GM23248 (cell line): ENCODE measurements around the gene SHROOM2. TPM values are rescaled to one million over a fixed set of nuclear protein-coding genes. Genes with fewer than 3 reads are reported as not detected.

ENCODE experiments used
- DNase-seq: peaks from one replicate; pipeline ENCODE4 v3.0.0-alpha.2; 2015
- H2AFZ ChIP-seq: fragments of 200-600 bp; sonication (generic); 2 replicates; pipeline ENCODE4 v1.6.1; 2016; ENCODE audit warnings: antibody characterized with exemption
- H3F3A ChIP-seq: fragments of 200-600 bp; sonication (generic); 2 replicates; pipeline ENCODE4 v1.6.1; 2016; ENCODE audit warnings: mild to moderate bottlenecking, antibody characterized with exemption, mixed run types; ENCODE audit not compliant: insufficient read depth
- H3K27ac ChIP-seq: fragments of 200-600 bp; sonication (generic); 2 replicates; pipeline ENCODE4 v1.5.1; 2016; ENCODE audit warnings: mild to moderate bottlenecking
- H3K27me3 ChIP-seq: fragments of 200-600 bp; sonication (generic); replicated peaks from 2 replicates; pipeline ENCODE4 v1.6.1; 2016; ENCODE audit warnings: mild to moderate bottlenecking; ENCODE audit not compliant: insufficient read depth
- H3K36me3 ChIP-seq: fragments of 200-600 bp; sonication (generic); 2 replicates; pipeline ENCODE4 v1.6.1; 2016; ENCODE audit warnings: low read depth, mild to moderate bottlenecking
- H3K4me1 ChIP-seq: fragments of 200-600 bp; sonication (generic); 2 replicates; pipeline ENCODE4 v1.6.1; 2016; ENCODE audit warnings: mild to moderate bottlenecking; ENCODE audit not compliant: insufficient read depth
- H3K4me2 ChIP-seq: fragments of 200-600 bp; sonication (generic); one replicate; pipeline ENCODE4 v1.6.1; 2016; ENCODE audit warnings: mild to moderate bottlenecking; ENCODE audit not compliant: unreplicated experiment
- H3K4me3 ChIP-seq: fragments of 200-600 bp; sonication (generic); 2 replicates; pipeline ENCODE4 v1.5.1; 2016; ENCODE audit warnings: mild to moderate bottlenecking
- H3K79me2 ChIP-seq: fragments of 200-600 bp; sonication (generic); 2 replicates; pipeline ENCODE4 v1.6.1; 2016; ENCODE audit warnings: mild to moderate bottlenecking; ENCODE audit not compliant: insufficient read depth
- H3K9ac ChIP-seq: fragments of 200-600 bp; sonication (generic); 2 replicates; pipeline ENCODE4 v1.6.1; 2016; ENCODE audit warnings: mild to moderate bottlenecking
- H3K9me2 ChIP-seq: fragments of 200-600 bp; sonication (generic); 2 replicates; pipeline ENCODE4 v1.6.1; 2016; ENCODE audit warnings: mixed run types, mild to moderate bottlenecking, moderate library complexity; ENCODE audit not compliant: insufficient read depth
- H3K9me3 ChIP-seq: fragments of 200-600 bp; sonication (generic); one replicate; pipeline ENCODE4 v1.6.1; 2017; ENCODE audit warnings: low read depth
- H4K20me1 ChIP-seq: fragments of 200-600 bp; sonication (generic); 2 replicates; pipeline ENCODE4 v1.6.0; 2016; ENCODE audit not compliant: insufficient read depth
- EZH2 ChIP-seq: fragments of 200-600 bp; sonication (generic); IDR thresholded peaks from 2 replicates; pipeline ENCODE4 v1.6.1; 2018; ENCODE audit warnings: antibody characterized with exemption, mild to moderate bottlenecking; ENCODE audit not compliant: insufficient read depth, poor library complexity, severe bottlenecking
- EZH2phosphoT487 ChIP-seq: fragments of 200-600 bp; sonication (generic); IDR thresholded peaks from 2 replicates; pipeline ENCODE4 v1.6.1; 2018; ENCODE audit warnings: antibody characterized with exemption, moderate library complexity, mild to moderate bottlenecking, low read depth; ENCODE audit not compliant: insufficient read depth
- WGBS, 2 experiments: methylation state at CpG; one replicate each; pipeline ENCODE4 v1.1.6; 2015 to 2017; ENCODE audit warnings: low lambda C conversion rate in 2 of 2, low coverage in 1 of 2; ENCODE audit errors: missing lambda C conversion rate in 2 of 2; 5-methylcytosine and 5-hydroxymethylcytosine counted together
- in situ Hi-C: fragments of 300-500 bp; cut with MboI; formaldehyde crosslinking; loops from 2 replicates; pipeline ENCODE4 v1.15.0; 2020
- polyA plus RNA-seq: library from polyadenylated mRNA; unstranded; fragments of >200 nt; fragmentation: Nextera tagmentation; extraction: Ambion mirVana; gene quantifications from 2 replicates; pipeline ENCODE4 v1.2.1, GENCODE V29; 2016
- total RNA-seq: library from RNA; depleted of rRNA; stranded (reverse); fragments of >200 nt; shearing (Covaris generic); gene quantifications from 2 replicates; pipeline ENCODE4 v1.2.3, GENCODE V29; 2014

Gene SHROOM2
- total and polyA plus RNA-seq, 2 experiments from 2014 or later, result 0.22 to 0.63 TPM

DNA sequence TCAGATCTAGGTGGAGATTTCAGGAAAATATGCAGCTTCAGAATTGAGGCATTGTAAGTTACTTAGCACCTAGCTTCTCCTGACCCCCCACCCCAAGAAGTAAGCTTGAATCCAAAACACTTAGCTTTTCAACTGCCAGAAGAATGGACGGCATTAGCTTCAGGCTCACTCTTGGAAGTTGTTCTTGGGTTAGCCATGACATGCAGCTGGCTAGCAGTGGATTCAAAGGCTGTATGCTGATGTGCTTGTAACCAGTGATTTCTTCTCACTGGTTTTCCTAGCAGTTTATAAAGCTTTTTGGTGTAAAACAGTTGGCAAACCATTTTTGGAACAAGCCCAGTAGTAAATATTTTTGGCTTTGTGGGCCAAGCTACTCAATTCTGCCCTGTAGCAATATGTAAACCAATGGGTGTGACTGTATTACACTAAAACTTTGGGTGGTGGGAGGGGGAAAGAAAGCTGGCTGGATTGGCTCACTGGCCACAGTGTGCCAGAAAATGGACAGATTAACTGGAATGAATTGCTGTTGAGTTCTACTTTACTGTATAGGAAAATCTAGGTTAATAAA lies 85.6 kb downstream of the SHROOM2 start:
- H3K27me3 ChIP-seq, result no peaks in the 10 kb centered on the region; the same call in 1 of the 2 replicates
- H3K4me3 ChIP-seq, result no peak overlapping the region
- H3K27ac ChIP-seq, result no peak overlapping the region
- no peak overlapping the region for H3K9ac ChIP-seq
- no peaks in the 10 kb centered on the region for H3K79me2 ChIP-seq
- DNase-seq, result peak; percentile 39
- in situ Hi-C loops, result no loop called here
- TF ChIP-seq EZH2, result no peak
- no peak for TF ChIP-seq EZH2phosphoT487
- H3K9me2 ChIP-seq, result no peaks in the 10 kb centered on the region
- H2AFZ ChIP-seq, result no peak overlapping the region
- WGBS, 2 experiments, result 0 to 18% methylated on average over 1 of the region's 1 CpG
- H3K36me3 ChIP-seq, result no peaks in the 10 kb centered on the region
- no peaks in the 10 kb centered on the region for H3K9me3 ChIP-seq
- no peaks in the 10 kb centered on the region for H4K20me1 ChIP-seq
- peaks cover 5% of the 10 kb centered on the region; the same call in 1 of the 2 replicates for H3K4me1 ChIP-seq
- H3K4me2 ChIP-seq, result no peak overlapping the region
- no peaks in the 10 kb centered on the region for H3F3A ChIP-seq

DNA sequence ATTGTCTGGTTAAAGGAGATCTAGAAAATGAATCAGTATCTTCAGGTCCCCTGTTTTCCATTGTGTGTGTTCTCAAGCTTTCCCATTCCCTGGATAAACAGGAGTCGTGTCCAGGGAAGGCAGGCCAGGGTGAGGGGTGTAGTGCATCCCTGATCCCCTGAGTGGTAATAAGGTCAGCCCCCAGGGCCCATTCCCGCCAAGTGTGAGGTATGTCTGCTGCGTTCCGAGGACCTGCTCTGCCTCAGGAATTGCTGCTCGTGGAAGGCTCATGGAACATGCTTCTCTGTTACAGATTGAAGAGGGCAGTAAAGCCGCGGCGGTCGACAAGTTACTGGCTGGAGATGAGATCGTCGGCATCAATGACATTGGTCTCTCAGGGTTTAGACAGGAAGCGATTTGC lies 87.1 kb downstream of the SHROOM2 start:
- no peaks in the 10 kb centered on the region; the same call in 1 of the 2 replicates for H3K27me3 ChIP-seq
- in situ Hi-C loops, result no loop called here
- no peak overlapping the region for H3K4me2 ChIP-seq
- no peak overlapping the region for H3K9ac ChIP-seq
- no peaks in the 10 kb centered on the region for H3K4me1 ChIP-seq
- no peaks in the 10 kb centered on the region for H3K9me3 ChIP-seq
- TF ChIP-seq EZH2 (no peak), EZH2phosphoT487 (no peak)
- no peaks in the 10 kb centered on the region for H4K20me1 ChIP-seq
- H2AFZ ChIP-seq, result no peak overlapping the region
- no peaks in the 10 kb centered on the region for H3F3A ChIP-seq
- H3K27ac ChIP-seq, result no peak overlapping the region
- H3K4me3 ChIP-seq, result no peak overlapping the region
- H3K9me2 ChIP-seq, result no peaks in the 10 kb centered on the region
- no peak for DNase-seq
- no peaks in the 10 kb centered on the region for H3K79me2 ChIP-seq
- H3K36me3 ChIP-seq, result no peaks in the 10 kb centered on the region
- 81 to 87% methylated on average over 12 of the region's 12 CpGs for WGBS, 2 experiments

DNA sequence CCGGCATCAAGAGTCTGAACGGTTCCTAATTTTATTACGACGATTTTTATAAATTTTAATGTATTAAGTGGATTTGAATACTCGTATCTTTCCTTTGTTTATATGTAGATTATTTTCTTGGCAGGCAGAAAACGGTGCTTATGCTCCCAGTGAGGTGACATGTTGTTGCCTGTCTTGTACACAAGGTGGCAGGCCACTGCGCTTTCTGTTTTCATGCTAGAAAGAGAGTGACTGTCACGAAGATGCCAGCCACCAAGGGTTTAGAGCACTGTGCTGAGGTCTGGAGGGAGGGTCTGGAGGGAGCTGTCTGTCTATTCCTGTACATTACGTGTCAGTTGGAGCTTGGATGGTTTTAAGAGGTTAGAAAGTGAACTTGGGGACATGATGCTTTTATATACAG lies 87.7 kb downstream of the SHROOM2 start:
- no peaks in the 10 kb centered on the region for H4K20me1 ChIP-seq
- no peak overlapping the region for H3K4me3 ChIP-seq
- no peak overlapping the region for H3K27ac ChIP-seq
- peak; percentile 53 for DNase-seq
- no peak overlapping the region for H3K4me2 ChIP-seq
- in situ Hi-C loops, result no loop called here
- H3K9me2 ChIP-seq, result no peaks in the 10 kb centered on the region
- H3K9me3 ChIP-seq, result no peaks in the 10 kb centered on the region
- H3K4me1 ChIP-seq, result no peaks in the 10 kb centered on the region
- no peak overlapping the region for H2AFZ ChIP-seq
- no peaks in the 10 kb centered on the region for H3K79me2 ChIP-seq
- TF ChIP-seq EZH2 (no peak), EZH2phosphoT487 (no peak)
- H3K27me3 ChIP-seq, result no peaks in the 10 kb centered on the region; the same call in 1 of the 2 replicates
- no peaks in the 10 kb centered on the region for H3F3A ChIP-seq
- H3K36me3 ChIP-seq, result no peaks in the 10 kb centered on the region
- H3K9ac ChIP-seq, result no peak overlapping the region
- 53% methylated on average over 9 of the region's 9 CpGs for WGBS, 2 experiments

DNA sequence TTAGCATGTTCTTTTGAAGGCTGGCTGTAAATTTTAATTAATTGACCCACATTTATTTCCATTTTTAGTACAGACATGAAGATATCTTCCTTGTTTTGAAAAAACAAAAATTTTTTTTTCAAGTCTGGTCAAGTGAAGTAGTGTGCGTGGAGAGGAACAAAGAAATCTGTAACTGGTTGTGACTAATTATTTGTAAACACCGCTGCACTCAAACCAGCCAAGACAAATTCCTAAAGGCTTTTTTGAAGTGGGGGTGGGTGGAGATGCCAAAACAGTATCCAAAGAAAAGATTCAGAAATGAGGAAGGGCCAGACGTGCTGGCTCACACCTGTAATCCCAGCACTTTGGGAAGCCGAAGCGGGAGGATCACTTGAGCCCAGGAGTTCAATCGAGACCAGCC lies 88.3 kb downstream of the SHROOM2 start:
- peak; percentile 28 for DNase-seq
- Histone ChIP-seq H3K4me2 (no peak overlapping the region), H2AFZ (no peak overlapping the region), H3K9me3 (no peaks in the 10 kb centered on the region), H3K9me2 (no peaks in the 10 kb centered on the region), H3K36me3 (no peaks in the 10 kb centered on the region), H3K4me1 (no peaks in the 10 kb centered on the region), H4K20me1 (no peaks in the 10 kb centered on the region), H3K9ac (no peak overlapping the region), H3K27ac (no peak overlapping the region), H3K4me3 (no peak overlapping the region), H3F3A (no peaks in the 10 kb centered on the region), H3K27me3 (no peaks in the 10 kb centered on the region; the same call in 1 of the 2 replicates), H3K79me2 (no peaks in the 10 kb centered on the region)
- 29 to 35% methylated on average over 6 of the region's 6 CpGs for WGBS, 2 experiments
- TF ChIP-seq EZH2phosphoT487, result no peak
- no peak for TF ChIP-seq EZH2
- in situ Hi-C loops, result no loop called here
